Caco-2 (cell line): ENCODE data around the gene TMEM131. TPM values are rescaled to one million over a fixed set of nuclear protein-coding genes. Genes with fewer than 3 reads are reported as not detected.

ENCODE experiments used
- BruUV-seq: library from RNA; stranded (reverse); fragments of 400-500 nt; replicated peaks from 2 replicates; lab custom pipeline; 2021; lab: Mats Ljungman, UMichigan
- CTCF ChIA-PET: fragments of 300-600 bp; sonication (Branson Sonifier 250); formaldehyde crosslinking; loops from one replicate; lab custom pipeline; 2022; ENCODE audit warnings: antibody characterized with exemption; lab: Charles Lee
- POLR2A ChIA-PET: fragments of 300-600 bp; sonication (Branson Sonifier 250); formaldehyde crosslinking; loops from one replicate; lab custom pipeline; 2022; ENCODE audit warnings: antibody characterized with exemption; lab: Charles Lee
- DNase-seq, 2 experiments: peaks; one replicate each; pipeline versions ENCODE4 v3.0.0 to v3.0.0-alpha.2; 2020 to 2022
- H3K27me3 ChIP-seq: replicated peaks from 2 replicates; pipeline ENCODE4 v1.6.0; 2011; ENCODE audit warnings: low read length; ENCODE audit not compliant: control insufficient read depth, insufficient read depth
- H3K36me3 ChIP-seq: 2 replicates; pipeline ENCODE4 v1.5.1; 2011; ENCODE audit warnings: low read length; ENCODE audit not compliant: control insufficient read depth, insufficient read depth
- H3K4me1 ChIP-seq: fragments of 250-450 bp; sonication (Bioruptor Pico); 2 replicates; pipeline ENCODE4 v1.5.1; 2020; ENCODE audit warnings: mild to moderate bottlenecking
- H3K4me3 ChIP-seq: 2 replicates; pipeline ENCODE4 v1.5.1; 2011; ENCODE audit warnings: low read depth, mild to moderate bottlenecking, control low read depth, low read length
- H3K9me3 ChIP-seq: fragments of 250-450 bp; sonication (Bioruptor Pico); 2 replicates; pipeline ENCODE4 v1.5.1; 2020; ENCODE audit warnings: mild to moderate bottlenecking, moderate library complexity
- H3K27ac Mint-ChIP-seq: one replicate; pipeline ENCODE4 v1.8.0; 2022; ENCODE audit warnings: mixed read lengths; ENCODE audit not compliant: unreplicated experiment
- H3K27me3 Mint-ChIP-seq: one replicate; pipeline ENCODE4 v1.8.0; 2022; ENCODE audit warnings: mixed read lengths; ENCODE audit not compliant: insufficient read depth, unreplicated experiment
- H3K36me3 Mint-ChIP-seq: one replicate; pipeline ENCODE4 v1.8.0; 2022; ENCODE audit warnings: mild to moderate bottlenecking, mixed read lengths; ENCODE audit not compliant: insufficient read depth, unreplicated experiment
- H3K4me1 Mint-ChIP-seq: one replicate; pipeline ENCODE4 v1.8.0; 2022; ENCODE audit warnings: low read depth, mixed read lengths; ENCODE audit not compliant: unreplicated experiment
- H3K4me3 Mint-ChIP-seq: one replicate; pipeline ENCODE4 v1.8.0; 2022; ENCODE audit warnings: mild to moderate bottlenecking, moderate library complexity, mixed read lengths; ENCODE audit not compliant: unreplicated experiment
- H3K9me3 Mint-ChIP-seq: one replicate; pipeline ENCODE4 v1.8.0; 2022; ENCODE audit warnings: mixed read lengths; ENCODE audit not compliant: unreplicated experiment
- CTCF ChIP-seq, 2 experiments: fragments of 200-600 bp in 1 of 2; IDR thresholded peaks; 1 replicate in 1 of 2; 2 replicates in 1 of 2; pipeline versions ENCODE4 v1.5.1 to v1.8.0; 2011 to 2022; ENCODE audit warnings: antibody characterized with exemption in 1 of 2, control low read depth in 1 of 2, inconsistent platforms in 1 of 2, low read depth in 1 of 2, low read length in 1 of 2, mild to moderate bottlenecking in 1 of 2, moderate library complexity in 1 of 2; ENCODE audit not compliant: insufficient read depth in 1 of 2, severe bottlenecking in 1 of 2, unreplicated experiment in 1 of 2
- intact Hi-C: fragments of 100-400 bp; cut with micrococcal nuclease; formaldehyde crosslinking; loops from one replicate; pipeline ENCODE4 v1.10.0; 2022; ENCODE audit not compliant: unreplicated experiment
- total RNA-seq: library from RNA; stranded (reverse); gene quantifications from 2 replicates; pipeline ENCODE4 v1.2.3, GENCODE V29; 2022

TMEM131 gene
- total RNA-seq, 1 experiment from 2014 or later: 36.3 TPM

DNA sequence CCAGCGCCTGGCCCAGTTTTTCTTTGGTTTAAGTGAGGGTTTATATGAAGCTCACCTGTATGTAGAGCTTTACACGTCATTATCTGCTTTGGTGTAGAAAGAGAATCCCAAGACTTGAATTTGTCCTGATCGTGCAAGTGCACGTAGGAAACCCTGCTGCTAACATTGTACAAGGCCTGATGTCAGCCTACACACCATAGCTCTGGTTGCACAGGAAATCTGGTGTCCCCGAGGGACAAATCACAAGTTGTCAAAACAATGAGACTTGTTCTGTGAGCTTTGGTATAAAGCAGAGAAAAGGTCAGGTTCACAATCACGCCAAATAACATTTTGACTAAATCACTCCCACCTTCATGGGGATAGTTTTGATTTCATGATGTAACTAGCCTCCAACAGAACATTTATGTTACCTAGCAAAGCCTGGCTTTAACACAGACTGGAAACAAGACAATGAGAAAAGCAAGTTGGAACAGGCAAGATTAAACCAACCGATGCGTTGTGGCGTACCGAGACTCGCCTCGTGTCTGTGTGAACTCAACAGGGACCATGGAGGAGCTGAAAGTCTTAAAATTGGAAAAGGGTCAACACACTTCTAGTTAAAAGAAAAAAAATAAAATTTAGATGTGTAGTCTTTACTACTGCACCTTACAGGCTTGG is 240.9 kb downstream of the TMEM131 start:
- H3K27me3 ChIP-seq: no peaks in the 10 kb centered on the region
- H3K36me3 ChIP-seq: peaks cover 6% of the 10 kb centered on the region
- intact Hi-C loops: no loop called here
- Mint-ChIP-seq H3K4me1 (peaks cover 5% of the 10 kb centered on the region), H3K36me3 (peaks cover 28% of the 10 kb centered on the region), H3K27ac (no peak overlapping the region), H3K9me3 (no peaks in the 10 kb centered on the region), H3K27me3 (no peaks in the 10 kb centered on the region), H3K4me3 (no peak overlapping the region)
- TF ChIP-seq CTCF (IDR thresholded peaks at IDR 0.05; ENCODE audit: insufficient read depth in 1 of 2, low read depth in 1 of 2, low read length in 1 of 2, severe bottlenecking in 1 of 2, unreplicated experiment in 1 of 2): no peak
- no peaks in the 10 kb centered on the region for H3K9me3 ChIP-seq
- CTCF ChIA-PET: interaction anchor here (0.5 kb wide), 1 partner anchor 13 kb away, joined by 3 read pairs; no protein-coding TSS in a partner anchor
- POLR2A ChIA-PET: no interaction called here
- DNase-seq: no peak
- BruUV-seq: no TSS peak
- peaks cover under 1% of the 10 kb centered on the region; the same call in 1 of the 2 replicates for H3K4me1 ChIP-seq
- no peak overlapping the region for H3K4me3 ChIP-seq

DNA sequence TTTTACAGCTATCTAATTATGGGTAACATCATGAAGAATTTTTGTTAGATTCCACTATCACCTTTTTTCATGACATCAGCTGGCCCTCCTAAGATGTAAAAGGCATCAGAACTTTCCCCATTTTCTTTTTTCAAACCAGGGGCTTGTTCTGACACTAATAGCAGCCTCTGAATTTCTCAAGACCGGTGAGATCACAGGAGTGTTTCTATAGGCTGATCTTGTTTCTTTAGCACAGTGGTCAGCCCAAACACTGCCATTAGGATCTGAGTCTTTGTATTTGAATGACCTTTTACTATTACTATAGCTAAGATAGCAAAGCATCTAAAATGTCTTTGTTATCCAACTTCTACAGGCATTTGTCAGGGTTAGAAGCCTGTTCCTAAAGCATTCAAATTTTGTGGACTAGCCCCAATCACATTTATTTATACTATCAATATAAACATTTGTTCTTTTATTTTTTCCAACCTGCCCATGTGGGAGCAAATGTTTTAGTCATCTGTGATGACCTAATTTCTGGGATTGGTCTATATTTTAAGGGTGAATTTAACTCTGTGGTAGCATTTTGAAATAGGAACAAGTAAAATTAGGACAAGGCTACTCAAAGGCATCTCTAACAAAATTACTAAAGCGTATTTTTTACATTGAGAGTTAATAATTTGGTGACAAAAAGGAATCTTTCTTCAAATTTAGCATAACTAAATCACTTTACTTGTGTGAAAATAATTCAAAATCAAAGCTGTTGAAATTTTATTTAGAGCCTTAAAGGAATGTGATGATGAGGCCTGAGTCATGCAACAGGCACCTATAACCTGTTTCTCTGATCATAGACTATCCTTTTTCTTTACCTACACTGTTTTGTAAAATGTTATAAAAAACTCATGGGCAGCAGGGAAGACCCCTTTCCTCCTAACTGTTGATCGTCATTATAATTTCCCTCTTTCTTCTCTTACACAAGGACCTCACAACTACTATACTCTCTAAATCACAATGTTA is 243.1 kb downstream of the TMEM131 start:
- no peak overlapping the region for H3K4me3 Mint-ChIP-seq
- no peaks in the 10 kb centered on the region for H3K9me3 ChIP-seq
- ChIA-PET CTCF (no interaction called here), POLR2A (no interaction called here)
- H3K9me3 Mint-ChIP-seq: no peaks in the 10 kb centered on the region
- H3K36me3 Mint-ChIP-seq: peaks cover 13% of the 10 kb centered on the region
- H3K4me1 ChIP-seq: no peaks in the 10 kb centered on the region
- intact Hi-C loops: no loop called here
- H3K27me3 Mint-ChIP-seq: no peaks in the 10 kb centered on the region
- H3K4me1 Mint-ChIP-seq: peaks cover 6% of the 10 kb centered on the region
- DNase-seq: no peak
- no TSS peak for BruUV-seq
- no peak overlapping the region for H3K27ac Mint-ChIP-seq
- TF ChIP-seq CTCF (IDR thresholded peaks at IDR 0.05; ENCODE audit: insufficient read depth in 1 of 2, low read depth in 1 of 2, low read length in 1 of 2, severe bottlenecking in 1 of 2, unreplicated experiment in 1 of 2): no peak
- no peak overlapping the region for H3K4me3 ChIP-seq
- H3K27me3 ChIP-seq: no peaks in the 10 kb centered on the region
- H3K36me3 ChIP-seq: peaks cover 4% of the 10 kb centered on the region; the same call in 1 of the 2 replicates

DNA sequence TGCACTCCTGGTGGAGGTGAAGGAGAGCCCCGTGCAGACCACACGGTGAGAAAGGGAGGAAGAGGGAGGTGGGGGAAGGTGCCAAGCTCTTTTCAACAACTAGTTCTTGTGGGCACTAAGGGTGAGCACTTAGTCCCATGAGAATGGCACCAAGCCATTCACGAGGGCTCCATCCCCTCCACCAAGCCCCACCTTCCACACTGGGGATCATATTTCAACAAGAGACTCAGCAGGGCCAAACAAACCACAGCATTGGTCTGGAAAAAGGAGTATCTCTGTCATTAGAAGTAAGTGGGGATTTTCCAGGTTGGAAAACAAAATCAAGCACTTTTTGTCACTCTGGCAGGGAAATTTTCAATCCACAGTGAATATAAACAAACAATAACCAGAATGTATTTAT is 244.0 kb downstream of the TMEM131 start:
- H3K36me3 ChIP-seq: no peaks in the 10 kb centered on the region

More for the DNA sequence above, 244.0 kb downstream of the TMEM131 start:
- H3K4me3 Mint-ChIP-seq: no peak overlapping the region
- CTCF ChIA-PET: no interaction called here
- intact Hi-C loops: no loop called here
- Histone ChIP-seq H3K27me3 (no peaks in the 10 kb centered on the region), H3K4me1 (no peaks in the 10 kb centered on the region), H3K4me3 (no peak overlapping the region), H3K9me3 (no peaks in the 10 kb centered on the region)
- POLR2A ChIA-PET: no interaction called here
- H3K4me1 Mint-ChIP-seq: peaks cover 6% of the 10 kb centered on the region
- TF ChIP-seq CTCF (IDR thresholded peaks at IDR 0.05; ENCODE audit: insufficient read depth in 1 of 2, low read depth in 1 of 2, low read length in 1 of 2, severe bottlenecking in 1 of 2, unreplicated experiment in 1 of 2): no peak
- H3K9me3 Mint-ChIP-seq: no peaks in the 10 kb centered on the region
- no peak for DNase-seq
- H3K36me3 Mint-ChIP-seq: peaks cover 9% of the 10 kb centered on the region
- BruUV-seq: no TSS peak
- no peaks in the 10 kb centered on the region for H3K27me3 Mint-ChIP-seq
- H3K27ac Mint-ChIP-seq: peak overlapping the region; percentile 24
